Vagina (tissue), 2 donors: ENCODE data around the gene ESPNL. TPM values are rescaled to one million over a fixed set of nuclear protein-coding genes. Genes with fewer than 3 reads are reported as not detected.

Source experiments
- DNase-seq, 2 donors: peaks; one replicate each; pipeline ENCODE4 v3.0.0-alpha.2; 2017; ENCODE audit errors: extremely low spot score in 2 of 2
- H3K27ac ChIP-seq: fragments of 200-600 bp; sonication (generic); one replicate; pipeline ENCODE4 v1.5.1; 2019
- H3K27me3 ChIP-seq: fragments of 200-600 bp; sonication (generic); one replicate; pipeline ENCODE4 v1.5.1; 2019
- H3K36me3 ChIP-seq, 2 donors: fragments of 200-600 bp; sonication (generic); one replicate each; pipeline ENCODE4 v1.5.1; 2017 to 2019
- H3K4me1 ChIP-seq: fragments of 200-600 bp; sonication (generic); one replicate; pipeline ENCODE4 v1.5.1; 2019
- H3K4me3 ChIP-seq, 2 donors: fragments of 200-600 bp; sonication (generic); 1 replicate in 1 of 2; 2 replicates in 1 of 2; pipeline ENCODE4 v1.5.1; 2016 to 2019
- H3K9me3 ChIP-seq: fragments of 200-600 bp; sonication (generic); one replicate; pipeline ENCODE4 v1.5.1; 2019
- POLR2A ChIP-seq, 2 donors: fragments of 450-650 bp; IDR thresholded peaks; one replicate each; pipeline ENCODE4 v1.6.1; 2017; ENCODE audit warnings: antibody characterized with exemption in 2 of 2, mild to moderate bottlenecking in 2 of 2, moderate library complexity in 2 of 2
- POLR2AphosphoS5 ChIP-seq, 2 donors: sonication (generic); formaldehyde crosslinking; IDR thresholded peaks; one replicate each; pipeline ENCODE4 v1.9.0; 2017; ENCODE audit warnings: antibody characterized with exemption in 2 of 2, mild to moderate bottlenecking in 2 of 2, low read depth in 1 of 2; ENCODE audit not compliant: insufficient read depth in 1 of 2
- intact Hi-C: fragments of 100-400 bp; cut with DNase I; formaldehyde crosslinking; loops from one replicate; pipeline ENCODE4 v1.15.1; 2023
- total RNA-seq: library from RNA; depleted of rRNA; stranded (reverse); fragments of >200 nt; gene quantifications from one replicate; pipeline ENCODE4 v1.2.3, GENCODE V29; 2016
- TF ChIP-seq, protein P1 (sequence below), 3 experiments: fragments of 450-650 bp in 2 of 3; fragments of 200-600 bp in 1 of 3; sonication (generic) in 1 of 3; IDR thresholded peaks; one replicate each; pipeline ENCODE4 v1.5.1; 2017 to 2019; ENCODE audit warnings: antibody characterized with exemption in 3 of 3, mild to moderate bottlenecking in 2 of 3, moderate library complexity in 2 of 3

The ESPNL gene
- total RNA-seq, 1 donor from 2014 or later, result 0.74 TPM

DNA sequence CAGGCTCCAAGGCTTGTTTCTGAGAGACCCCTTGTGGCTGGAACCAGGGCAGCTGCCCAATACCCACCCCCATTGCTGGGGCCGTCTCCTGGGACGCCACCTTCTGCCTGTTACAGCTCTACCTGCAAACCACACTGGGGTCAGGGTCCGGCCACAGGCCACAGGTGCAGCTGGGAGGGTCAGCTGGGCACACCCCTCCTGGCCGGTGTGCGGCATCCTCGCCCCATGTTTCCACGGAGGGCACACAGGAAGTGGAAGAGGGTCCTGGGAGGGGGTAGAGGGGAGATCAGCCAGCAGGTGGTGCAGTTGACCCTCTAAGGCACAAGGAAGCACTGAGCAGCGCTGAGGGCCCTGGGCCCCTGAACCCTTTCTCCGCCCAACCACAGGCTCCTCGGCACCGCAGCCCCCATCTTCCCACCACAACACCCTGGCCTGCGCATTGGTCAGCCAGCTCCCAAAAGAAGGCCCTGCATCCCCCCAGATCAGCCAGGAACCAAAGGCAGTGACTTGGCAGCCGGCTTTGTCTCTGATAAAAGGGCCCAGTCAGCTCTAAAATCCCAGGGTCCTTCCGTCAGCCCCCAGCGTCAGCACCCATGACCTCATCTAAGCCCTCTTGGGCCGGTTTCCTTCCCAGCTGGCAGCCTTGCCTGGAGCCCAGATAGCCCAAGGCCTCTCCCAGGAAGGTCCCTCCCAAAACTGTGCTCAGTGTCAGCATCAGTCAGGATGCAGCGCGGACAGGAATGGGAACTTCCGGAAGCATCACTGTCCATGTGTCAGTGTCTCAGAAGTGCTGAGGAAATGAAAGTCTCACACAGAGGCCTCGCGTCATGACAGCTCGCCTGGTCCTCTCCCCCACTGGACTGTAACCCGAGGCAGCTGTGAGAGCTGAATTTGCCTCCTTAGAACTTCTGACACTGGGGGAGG, 60.3 kb downstream of the ESPNL start:
- Histone ChIP-seq H3K9me3 (no peaks in the 10 kb centered on the region), H3K27me3 (no peaks in the 10 kb centered on the region), H3K27ac (no peak overlapping the region), H3K36me3 (no peaks in the 10 kb centered on the region), H3K4me1 (peaks cover 13% of the 10 kb centered on the region), H3K4me3 (no peak overlapping the region)
- no peak for DNase-seq
- intact Hi-C loops, result no loop called here
- TF ChIP-seq POLR2A (IDR thresholded peaks at IDR 0.05) (no peak), POLR2AphosphoS5 (IDR thresholded peaks at IDR 0.05; ENCODE audit: insufficient read depth in 1 of 2, low read depth in 1 of 2) (no peak)
- TF ChIP-seq, protein P1, sequence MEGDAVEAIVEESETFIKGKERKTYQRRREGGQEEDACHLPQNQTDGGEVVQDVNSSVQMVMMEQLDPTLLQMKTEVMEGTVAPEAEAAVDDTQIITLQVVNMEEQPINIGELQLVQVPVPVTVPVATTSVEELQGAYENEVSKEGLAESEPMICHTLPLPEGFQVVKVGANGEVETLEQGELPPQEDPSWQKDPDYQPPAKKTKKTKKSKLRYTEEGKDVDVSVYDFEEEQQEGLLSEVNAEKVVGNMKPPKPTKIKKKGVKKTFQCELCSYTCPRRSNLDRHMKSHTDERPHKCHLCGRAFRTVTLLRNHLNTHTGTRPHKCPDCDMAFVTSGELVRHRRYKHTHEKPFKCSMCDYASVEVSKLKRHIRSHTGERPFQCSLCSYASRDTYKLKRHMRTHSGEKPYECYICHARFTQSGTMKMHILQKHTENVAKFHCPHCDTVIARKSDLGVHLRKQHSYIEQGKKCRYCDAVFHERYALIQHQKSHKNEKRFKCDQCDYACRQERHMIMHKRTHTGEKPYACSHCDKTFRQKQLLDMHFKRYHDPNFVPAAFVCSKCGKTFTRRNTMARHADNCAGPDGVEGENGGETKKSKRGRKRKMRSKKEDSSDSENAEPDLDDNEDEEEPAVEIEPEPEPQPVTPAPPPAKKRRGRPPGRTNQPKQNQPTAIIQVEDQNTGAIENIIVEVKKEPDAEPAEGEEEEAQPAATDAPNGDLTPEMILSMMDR (IDR thresholded peaks at IDR 0.05), result no peak

DNA sequence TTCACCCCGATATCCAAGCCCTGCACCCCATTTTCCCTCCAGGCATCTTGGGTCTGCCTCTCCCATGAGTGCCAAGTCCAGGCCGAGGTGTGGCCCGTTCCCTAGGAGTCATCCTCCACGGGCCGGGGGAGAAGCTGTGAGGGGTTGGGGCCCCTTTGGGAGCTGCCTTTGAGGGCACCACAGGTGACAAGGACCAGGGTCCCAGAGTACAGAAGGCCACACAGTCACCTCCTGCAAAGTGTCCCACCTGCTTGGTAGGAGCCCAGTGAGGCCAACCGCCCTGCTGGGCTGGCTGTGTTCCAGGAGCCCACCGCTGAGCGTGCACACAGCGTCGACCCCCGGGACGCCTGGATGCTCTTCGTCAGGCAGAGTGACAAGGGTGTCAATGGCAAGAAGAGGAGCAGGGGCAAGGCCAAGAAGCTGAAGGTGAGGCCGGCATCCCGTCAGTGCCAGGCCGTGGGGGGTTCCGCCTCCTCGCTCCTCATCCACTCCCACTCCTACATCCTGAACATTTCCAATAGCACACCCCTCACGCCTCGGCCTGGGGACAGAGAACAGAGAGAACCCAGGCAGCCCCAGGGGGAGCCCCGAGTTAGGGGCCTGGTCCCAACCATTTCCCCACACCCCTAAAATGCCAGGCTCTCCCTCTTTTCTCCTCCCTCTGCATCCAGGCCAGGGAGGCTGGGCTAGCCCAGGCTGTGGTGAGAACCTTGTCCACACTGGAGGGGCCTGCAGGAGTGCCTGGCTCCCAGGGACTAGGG, 61.3 kb downstream of the ESPNL start:
- intact Hi-C loops, result no loop called here
- H3K27me3 ChIP-seq, result no peaks in the 10 kb centered on the region

DNA sequence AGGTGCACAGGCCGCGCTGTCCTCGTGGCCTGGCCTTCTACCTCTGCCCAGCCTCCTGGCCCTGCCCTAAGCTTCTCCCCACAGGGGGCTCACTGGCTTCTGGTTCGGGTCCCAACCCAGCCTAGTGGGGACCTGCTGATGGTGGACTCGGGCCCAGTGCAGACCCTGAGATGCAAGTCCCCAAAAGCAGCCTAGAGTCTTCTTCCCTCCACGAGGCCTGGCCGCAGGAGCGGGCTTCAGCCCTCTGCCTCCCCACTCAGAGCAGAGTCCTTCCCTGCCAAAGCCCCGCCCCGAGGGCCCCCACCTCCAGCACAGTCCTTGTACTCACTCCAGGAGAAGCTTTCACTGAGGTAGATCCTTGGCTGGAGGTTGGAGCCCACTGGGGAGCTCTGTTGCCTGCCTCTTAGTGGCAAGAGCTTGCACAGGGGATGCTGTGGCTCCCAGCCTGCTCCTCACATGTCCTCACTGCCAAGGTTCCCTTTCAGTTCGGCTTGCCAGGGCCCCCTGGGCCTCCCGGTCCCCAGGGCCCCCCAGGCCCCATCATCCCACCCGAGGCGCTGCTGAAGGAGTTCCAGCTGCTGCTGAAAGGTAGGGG, 62.2 kb downstream of the ESPNL start:
- no peak overlapping the region for H3K27ac ChIP-seq
- no peak for DNase-seq
- H3K27me3 ChIP-seq, result no peaks in the 10 kb centered on the region
- no peak overlapping the region for H3K4me3 ChIP-seq
- H3K4me1 ChIP-seq, result peaks cover 13% of the 10 kb centered on the region
- H3K36me3 ChIP-seq, result no peaks in the 10 kb centered on the region
- no peaks in the 10 kb centered on the region for H3K9me3 ChIP-seq
- TF ChIP-seq POLR2AphosphoS5 (IDR thresholded peaks at IDR 0.05; ENCODE audit: insufficient read depth in 1 of 2, low read depth in 1 of 2) (no peak), POLR2A (IDR thresholded peaks at IDR 0.05) (no peak)
- TF ChIP-seq, protein P1 (IDR thresholded peaks at IDR 0.05), result no peak
- intact Hi-C loops, result no loop called here

More for the DNA sequence above, 61.3 kb downstream of the ESPNL start:
- DNase-seq, result no peak
- H3K36me3 ChIP-seq, result no peaks in the 10 kb centered on the region
- peaks cover 13% of the 10 kb centered on the region for H3K4me1 ChIP-seq
- H3K9me3 ChIP-seq, result no peaks in the 10 kb centered on the region
- H3K4me3 ChIP-seq, result no peak overlapping the region
- TF ChIP-seq, protein P1 (IDR thresholded peaks at IDR 0.05), result no peak
- TF ChIP-seq POLR2A (IDR thresholded peaks at IDR 0.05) (no peak), POLR2AphosphoS5 (IDR thresholded peaks at IDR 0.05; ENCODE audit: insufficient read depth in 1 of 2, low read depth in 1 of 2) (no peak)
- H3K27ac ChIP-seq, result no peak overlapping the region

DNA sequence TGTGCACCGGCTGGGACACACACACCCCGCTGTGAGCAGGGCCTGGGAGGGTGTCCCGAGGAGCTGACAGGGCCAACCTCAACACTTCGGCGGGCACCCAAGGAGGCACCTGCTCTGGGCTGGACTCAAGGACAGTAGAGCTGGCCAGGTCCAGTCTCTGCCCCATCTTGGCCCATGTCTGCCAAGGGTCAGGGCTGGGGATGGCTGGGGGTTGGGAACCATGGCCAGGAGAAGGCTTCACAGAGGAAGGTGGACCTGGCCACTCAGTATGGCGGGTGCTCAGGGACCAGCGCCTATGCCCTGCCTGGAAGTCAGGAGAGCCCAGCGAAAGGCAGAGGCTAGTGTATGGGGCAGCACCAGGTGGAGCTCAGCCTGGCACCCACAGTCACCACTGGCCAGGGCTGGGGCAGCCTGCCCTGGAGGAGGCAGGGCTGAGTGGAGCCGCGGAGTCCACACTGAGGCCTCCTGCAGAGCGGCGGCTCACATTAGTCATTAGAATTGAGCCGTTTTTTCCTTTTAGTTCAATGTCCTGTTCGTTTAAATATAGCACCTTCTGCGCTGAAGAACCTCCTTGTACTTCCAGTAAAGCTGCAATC, 62.8 kb downstream of the ESPNL start:
- Histone ChIP-seq H3K9me3 (no peaks in the 10 kb centered on the region), H3K4me3 (no peak overlapping the region), H3K36me3 (no peaks in the 10 kb centered on the region), H3K27ac (no peak overlapping the region), H3K4me1 (peaks cover 13% of the 10 kb centered on the region), H3K27me3 (no peaks in the 10 kb centered on the region)
- TF ChIP-seq POLR2AphosphoS5 (IDR thresholded peaks at IDR 0.05; ENCODE audit: insufficient read depth in 1 of 2, low read depth in 1 of 2), result no peak
- no peak for TF ChIP-seq POLR2A (IDR thresholded peaks at IDR 0.05)
- TF ChIP-seq, protein P1 (IDR thresholded peaks at IDR 0.05), result no peak
- no peak for DNase-seq
- intact Hi-C loops, result no loop called here
